Urothelium cell line (cell line): ENCODE results near the gene RHBDF1.
"Not testable (repeated sequence)": the region's sequence is repeated elsewhere in the genome, so short reads cannot be mapped to it uniquely, and the experiment has no call there.

Experiments used
- DNase-seq: peaks from one replicate; pipeline ENCODE4 v3.0.0; 2011; ENCODE audit warnings: low spot score, mixed read lengths
- FAIRE-seq: peaks from 2 replicates; lab custom pipeline; 2011; peaks lifted over from hg19 to GRCh38; lab: Jason Lieb, UNC

RHBDF1 gene

GRCh38 chr16:38941-39892 is 33.2 kb downstream of the RHBDF1 start:
- DNase-seq (no peak), FAIRE-seq (no peak)

GRCh38 chr16:38206-38605 is 34.2 kb downstream of the RHBDF1 start:
- not testable (repeated sequence) for FAIRE-seq, DNase-seq

DNA sequence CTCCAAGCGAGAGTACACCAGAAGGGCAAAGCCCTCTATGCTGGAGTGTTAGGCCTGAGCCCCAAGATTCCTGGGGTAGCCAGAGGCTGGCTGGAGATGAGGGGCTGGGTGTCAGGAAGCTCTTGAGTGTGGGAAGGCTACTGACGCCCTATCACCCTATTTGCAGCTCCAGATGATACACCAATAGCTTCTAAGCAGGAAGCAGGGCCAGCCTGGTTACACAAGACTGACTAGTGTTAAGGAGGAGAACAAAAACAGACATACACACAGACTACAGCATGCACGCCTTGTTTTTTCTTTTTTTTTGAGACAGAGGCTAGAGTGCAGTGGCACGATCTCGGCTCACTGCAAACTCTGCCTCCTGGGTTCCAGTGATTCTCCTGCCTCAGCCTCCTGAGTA is 34.9 kb downstream of the RHBDF1 start:
- DNase-seq (no peak), FAIRE-seq (no peak)

DNA sequence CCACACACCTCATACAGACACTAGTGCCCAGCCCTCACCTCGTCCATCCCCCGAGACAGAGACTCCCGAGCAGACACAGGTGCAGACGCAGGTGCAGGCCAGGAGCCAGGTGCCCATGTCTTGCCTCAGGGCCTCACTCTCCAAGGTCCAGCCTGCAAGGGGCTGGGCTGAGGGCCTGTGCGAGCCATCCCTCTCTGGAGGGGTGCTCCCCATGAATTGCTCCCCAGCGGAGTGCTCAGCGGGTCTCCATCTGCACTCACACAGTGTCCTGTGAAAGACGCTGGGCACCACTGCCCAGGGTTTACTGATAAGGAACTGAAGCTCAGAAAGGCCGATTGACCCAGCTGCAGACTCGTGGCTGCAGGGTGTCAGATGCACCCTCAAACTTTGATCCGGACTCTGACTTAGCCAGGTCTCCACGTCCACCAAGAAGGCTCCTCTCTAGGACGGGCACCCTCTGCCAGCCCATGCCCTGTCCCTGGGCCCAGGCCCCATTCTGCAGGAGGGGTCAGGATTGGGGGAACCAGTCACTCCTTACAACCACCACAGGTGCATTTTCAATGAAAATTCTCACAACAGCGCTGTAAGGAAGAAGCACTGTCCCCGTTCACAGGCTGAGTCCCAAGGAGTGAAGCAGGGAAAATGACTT is 36.0 kb downstream of the RHBDF1 start:
- no peak for FAIRE-seq
- DNase-seq: no peak

DNA sequence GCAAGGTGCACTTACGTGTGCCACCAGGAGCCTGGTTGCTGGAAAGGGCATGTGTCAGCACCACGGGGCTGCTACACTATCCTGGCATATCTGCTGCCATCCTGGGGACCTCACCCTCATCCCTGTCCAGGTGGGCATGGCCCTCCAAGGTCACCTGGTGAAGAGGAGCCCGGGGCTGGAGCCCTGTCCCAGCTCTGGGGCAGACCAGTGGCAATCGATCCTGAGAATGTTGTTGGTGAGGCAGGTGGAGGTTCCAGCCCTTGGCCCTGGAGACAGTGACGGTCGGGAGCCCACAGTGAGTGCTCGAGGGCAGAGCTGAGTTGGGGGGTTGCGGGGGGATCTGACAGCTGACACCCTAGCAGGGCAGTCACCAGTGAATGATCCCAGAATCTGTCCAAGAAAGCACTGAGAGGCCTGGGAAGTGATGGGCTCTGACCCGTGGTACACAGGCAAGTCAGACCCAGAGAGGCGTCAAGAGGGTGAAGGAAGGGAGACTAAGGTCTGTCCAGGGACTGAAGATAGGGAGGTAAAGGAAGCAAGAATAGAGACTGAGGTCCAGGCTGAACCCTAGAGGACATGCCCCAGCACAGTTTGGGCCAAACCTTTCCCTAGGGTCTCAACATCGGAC is 36.6 kb downstream of the RHBDF1 start:
- FAIRE-seq: no peak
- no peak for DNase-seq

DNA sequence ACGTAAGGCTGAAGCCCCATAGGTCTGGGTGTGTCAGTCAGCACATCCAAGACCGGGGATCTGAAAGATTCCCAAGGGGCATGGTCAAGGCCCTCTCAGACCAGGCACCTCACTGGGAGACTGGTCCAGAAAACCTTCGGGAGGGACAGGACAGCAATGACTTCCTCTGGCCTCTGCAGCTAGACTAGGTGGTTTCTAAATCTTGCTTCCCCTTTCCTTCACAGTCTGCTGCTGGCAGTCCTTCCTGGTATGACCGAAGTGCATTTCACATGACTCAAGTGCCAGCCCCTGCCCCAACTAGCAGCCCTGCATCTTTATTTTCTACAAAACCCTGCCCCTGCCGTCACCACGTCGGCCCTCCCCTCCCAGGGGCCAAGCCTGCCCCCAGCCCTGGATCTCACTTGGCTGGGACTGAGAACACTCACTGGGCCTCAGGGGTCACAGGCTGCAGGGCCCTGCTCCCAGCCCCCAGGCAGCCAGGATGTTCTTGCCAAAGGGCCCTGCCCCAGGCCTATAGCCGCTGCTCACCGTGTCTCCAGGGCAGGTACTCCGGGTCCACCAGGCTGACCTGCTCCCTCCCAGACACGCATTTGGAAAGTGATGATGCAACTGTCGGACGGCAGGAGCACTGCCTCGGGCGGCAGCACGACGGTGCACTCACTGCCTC is 37.3 kb downstream of the RHBDF1 start:
- no peak for DNase-seq
- FAIRE-seq: no peak

- DNase-seq: no peak
- no peak for FAIRE-seq
Observed at GRCh38 chr16:34648-34987, 37.8 kb downstream of the RHBDF1 start.

DNA sequence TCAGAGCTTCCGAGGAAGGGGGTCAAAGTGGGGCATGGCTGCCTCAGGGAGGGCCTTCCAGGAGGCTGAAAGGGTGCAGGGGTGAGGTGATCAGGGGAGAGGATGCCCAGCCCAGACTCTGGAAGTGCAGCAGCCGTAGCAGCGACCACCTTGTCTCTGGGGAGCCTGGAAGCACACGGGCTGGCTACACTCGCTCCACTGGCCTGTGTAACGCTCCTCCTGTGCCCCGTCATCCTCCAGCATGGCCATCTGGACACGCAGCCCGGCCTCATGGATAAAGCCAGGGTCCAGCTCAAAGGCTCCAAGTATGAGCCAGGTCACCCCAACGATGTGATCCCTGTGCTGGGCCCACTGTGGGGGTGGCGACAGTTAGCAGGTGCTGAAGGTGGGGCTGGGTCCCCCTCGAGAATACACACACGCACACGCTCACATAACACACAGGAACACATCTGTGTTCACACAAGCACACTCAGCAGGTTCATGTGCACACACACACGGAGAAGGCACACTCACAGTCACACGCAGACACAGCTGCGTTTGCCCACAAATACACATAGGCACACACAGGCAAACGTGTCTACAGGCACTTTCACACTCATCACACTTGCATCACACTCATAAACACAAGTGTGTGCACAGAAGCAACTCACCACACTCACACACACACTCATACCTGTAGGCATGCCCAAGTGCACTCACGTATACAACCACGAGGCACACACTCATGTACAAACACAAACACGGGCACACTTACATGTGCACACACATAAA is 38.4 kb downstream of the RHBDF1 start:
- peak; percentile 84 for FAIRE-seq
- no peak for DNase-seq

GRCh38 chr16:33154-33876 is 39.1 kb downstream of the RHBDF1 start:
- not testable (repeated sequence) for DNase-seq, FAIRE-seq

GRCh38 chr16:30627-31026 is 41.8 kb downstream of the RHBDF1 start:
- FAIRE-seq, DNase-seq: not testable (repeated sequence)

DNA sequence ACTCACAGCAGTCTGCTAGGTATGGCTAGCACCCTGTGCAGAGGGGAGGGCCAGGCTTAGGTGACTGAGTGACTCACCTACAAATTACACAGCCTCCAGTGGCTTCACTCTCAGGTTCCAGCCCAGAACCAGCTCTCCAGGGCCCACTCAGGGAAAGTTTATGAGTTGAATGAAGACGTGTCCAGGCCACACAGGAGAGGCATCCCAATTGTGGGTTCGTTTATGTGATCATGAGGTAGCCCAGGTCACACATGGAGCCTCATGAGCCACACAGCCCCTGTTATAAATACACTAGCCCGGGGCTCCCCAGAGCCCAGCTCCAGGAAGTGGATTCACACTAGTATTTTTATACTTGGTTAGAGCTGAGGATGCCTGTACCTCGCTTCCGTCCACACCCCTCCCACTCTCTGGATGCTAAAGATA is 46.5 kb downstream of the RHBDF1 start:
- not testable (repeated sequence) for FAIRE-seq, DNase-seq

DNA sequence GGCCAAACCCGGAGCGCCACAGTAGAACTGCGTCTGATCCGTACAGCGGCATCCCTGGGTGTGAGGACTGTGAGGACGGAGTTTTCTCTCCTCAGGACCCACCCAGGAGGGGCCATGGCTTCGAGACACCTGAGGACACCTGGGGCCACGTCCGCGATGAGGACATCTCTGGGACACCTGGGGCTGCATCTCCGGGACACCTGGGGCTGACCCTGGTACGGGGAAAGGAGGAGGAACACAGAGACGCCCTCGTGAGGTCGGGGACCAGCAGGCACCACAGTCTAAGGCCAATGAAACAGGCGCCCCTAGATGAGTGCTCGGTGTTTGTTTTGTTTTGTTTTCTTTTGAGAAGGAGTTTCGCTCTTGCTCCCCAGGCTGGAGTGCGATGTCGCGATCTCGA is 48.3 kb downstream of the RHBDF1 start:
- FAIRE-seq, DNase-seq: not testable (repeated sequence)

- not testable (repeated sequence) for DNase-seq, FAIRE-seq
Observed at GRCh38 chr16:20886-21285, 51.5 kb downstream of the RHBDF1 start.

DNA sequence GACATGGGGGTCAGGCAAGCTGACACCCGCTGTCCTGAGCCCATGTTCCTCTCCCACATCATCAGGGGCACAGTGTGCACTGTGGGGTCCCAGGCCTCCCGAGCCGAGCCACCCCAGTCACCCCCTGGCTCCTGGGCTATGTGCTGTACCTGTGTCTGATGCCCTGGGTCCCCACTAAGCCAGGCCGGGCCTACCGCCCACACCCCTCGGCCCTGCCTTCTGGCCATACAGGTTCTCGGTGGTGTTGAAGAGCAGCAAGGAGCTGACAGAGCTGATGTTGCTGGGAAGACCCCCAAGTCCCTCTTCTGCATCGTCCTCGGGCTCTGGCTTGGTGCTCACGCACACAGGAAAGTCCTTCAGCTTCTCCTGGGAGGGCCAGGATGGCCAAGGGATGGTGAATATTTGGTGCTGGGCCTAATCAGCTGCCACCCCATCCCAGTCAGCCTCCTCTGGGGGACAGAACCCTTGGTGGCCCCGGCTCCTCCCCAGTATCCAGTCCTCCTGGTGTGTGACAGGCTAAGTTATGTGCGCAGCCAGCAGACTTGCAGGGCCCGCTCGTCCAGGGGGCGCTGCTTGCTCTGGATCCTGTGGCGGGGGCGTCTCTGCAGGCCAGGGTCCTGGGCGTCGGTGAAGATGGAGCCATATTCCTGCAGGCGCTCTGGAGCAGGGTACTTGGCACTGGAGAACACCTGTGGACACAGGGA is 55.2 kb downstream of the RHBDF1 start:
- DNase-seq, FAIRE-seq: not testable (repeated sequence)

- FAIRE-seq, DNase-seq: not testable (repeated sequence)
Observed at GRCh38 chr16:10772-11171, 61.7 kb downstream of the RHBDF1 start.

- DNase-seq (peak; percentile 41), FAIRE-seq (no peak)
Observed at GRCh38 chr16:9903-10665, 62.3 kb downstream of the RHBDF1 start.
